ENCODE results near the gene FBXO11.

FBXO11 gene

GRCh38 chr2:47900857-47901256, 5.4 kb downstream of the FBXO11 start:
- Histone ChIP-seq H3K9me3 (ENCODE audit: control insufficient read depth, insufficient read depth, low read depth, low read length) (no peaks in the 10 kb centered on the region), H3K4me3 (ENCODE audit: low read depth, low read length) (no peak overlapping the region), H3K36me3 (ENCODE audit: control insufficient read depth in 2 of 2, insufficient read depth in 1 of 2, low read length in 2 of 2) (no peaks in the 10 kb centered on the region), H3K4me1 (ENCODE audit: control insufficient read depth, insufficient read depth, low read length) (peaks cover 9% of the 10 kb centered on the region; the same call in 1 of the 2 replicates), H3K27ac (ENCODE audit: extremely low read depth, low read depth, low read length) (no peak overlapping the region)
- no peak for TF ChIP-seq IKZF3 (tag by site-specific recombination; IDR thresholded peaks at IDR 0.05)
- TF ChIP-seq ZNF626 (tag by site-specific recombination; IDR thresholded peaks at IDR 0.05): no peak
- no peak for TF ChIP-seq ZNF654 (tag by site-specific recombination; IDR thresholded peaks at IDR 0.05; ENCODE audit: low read depth)
- TF ChIP-seq PRDM1 (tag by site-specific recombination; IDR thresholded peaks at IDR 0.05): no peak
- no peak for TF ChIP-seq ATF2 (tag by site-specific recombination; IDR thresholded peaks at IDR 0.05; ENCODE audit: low read depth)
- no peak for TF ChIP-seq ZNF501 (tag by site-specific recombination; IDR thresholded peaks at IDR 0.05)
- CTCF ChIA-PET: no interaction called here
- POLR2A ChIA-PET: interaction anchor here (1.7 kb wide), 1 partner anchor 117 kb away, joined by 4 read pairs; the partner anchor contains the start of gene MSH6

GRCh38 chr2:47899915-47900816, 6.1 kb downstream of the FBXO11 start:
- Histone ChIP-seq H3K9me3 (ENCODE audit: control insufficient read depth, insufficient read depth, low read depth, low read length) (no peaks in the 10 kb centered on the region), H3K4me3 (ENCODE audit: low read depth, low read length) (no peak overlapping the region), H3K36me3 (ENCODE audit: control insufficient read depth in 2 of 2, insufficient read depth in 1 of 2, low read length in 2 of 2) (no peaks in the 10 kb centered on the region), H3K27ac (ENCODE audit: extremely low read depth, low read depth, low read length) (0 out of 2 replicates have a peak overlapping the region, but pooled peaks have one; percentile 20), H3K4me1 (ENCODE audit: control insufficient read depth, insufficient read depth, low read length) (peaks cover 9% of the 10 kb centered on the region; the same call in 1 of the 2 replicates)
- ChIA-PET POLR2A (interaction anchor here (1.7 kb wide), 1 partner anchor 117 kb away, joined by 4 read pairs; the partner anchor contains the start of gene MSH6), CTCF (interaction anchor here (0.6 to 1.0 kb wide), 3 partner anchors 40 to 191 kb away, joined by 3 to 6 read pairs (median 3); no protein-coding TSS in a partner anchor)
- TF ChIP-seq ZBTB17 (tag by site-specific recombination; IDR thresholded peaks at IDR 0.05): peak; percentile 84
- no peak for TF ChIP-seq ZNF248 (tag by site-specific recombination; IDR thresholded peaks at IDR 0.05)
- TF ChIP-seq ZNF837 (tag by site-specific recombination; IDR thresholded peaks at IDR 0.05): no peak
- TF ChIP-seq ZNF449 (tag by site-specific recombination; IDR thresholded peaks at IDR 0.05): peak; percentile 22; the same call in 1 of the 2 replicates

GRCh38 chr2:47897883-47898731, 8.2 kb downstream of the FBXO11 start:
- no peak overlapping the region for H3K4me3 ChIP-seq (ENCODE audit: low read depth, low read length)
- no peak overlapping the region for H3K27ac ChIP-seq (ENCODE audit: extremely low read depth, low read depth, low read length)
- no peaks in the 10 kb centered on the region for H3K9me3 ChIP-seq (ENCODE audit: control insufficient read depth, insufficient read depth, low read depth, low read length)
- H3K36me3 ChIP-seq (ENCODE audit: control insufficient read depth in 2 of 2, insufficient read depth in 1 of 2, low read length in 2 of 2): no peaks in the 10 kb centered on the region
- POLR2A ChIA-PET: interaction anchor here (0.7 kb wide), 1 partner anchor 9 kb away, joined by 5 read pairs; no protein-coding TSS in a partner anchor
- CTCF ChIA-PET: no interaction called here
- H3K4me1 ChIP-seq (ENCODE audit: control insufficient read depth, insufficient read depth, low read length): peaks cover 11% of the 10 kb centered on the region
- TF ChIP-seq REPIN1 (tag by site-specific recombination; IDR thresholded peaks at IDR 0.05; ENCODE audit: low read depth) (no peak), ZNF639 (tag by site-specific recombination; IDR thresholded peaks at IDR 0.05) (no peak), ZNF785 (tag by site-specific recombination; IDR thresholded peaks at IDR 0.05) (no peak), ZNF292 (tag by site-specific recombination; IDR thresholded peaks at IDR 0.05; ENCODE audit: borderline replicate concordance, low read depth) (no peak), SP7 (tag by site-specific recombination; IDR thresholded peaks at IDR 0.05) (no peak), ZNF350 (tag by site-specific recombination; IDR thresholded peaks at IDR 0.05) (no peak), SALL2 (tag by site-specific recombination; IDR thresholded peaks at IDR 0.05; ENCODE audit: borderline replicate concordance) (no peak), ZNF239 (tag by site-specific recombination; IDR thresholded peaks at IDR 0.05) (no peak), KLF8 (tag by site-specific recombination; IDR thresholded peaks at IDR 0.05) (no peak), KLF9 (tag by site-specific recombination; IDR thresholded peaks at IDR 0.05; ENCODE audit: low read depth) (no peak), ZNF555 (tag by site-specific recombination; conservative IDR thresholded peaks at IDR 0.05) (no peak), ZNF707 (tag by site-specific recombination; IDR thresholded peaks at IDR 0.05) (no peak), ZNF677 (tag by site-specific recombination; IDR thresholded peaks at IDR 0.05) (no peak)
